Keratinocyte (primary cell): ENCODE data around the gene DBR1.

ENCODE experiments used
- EZH2 ChIP-seq: IDR thresholded peaks from one replicate; pipeline ENCODE4 v1.6.1; 2012; ENCODE audit warnings: inconsistent platforms, mild to moderate bottlenecking, low read length, moderate library complexity
- TF ChIP-seq, protein P1 (sequence below), 3 experiments: IDR thresholded peaks in 1 of 3; conservative IDR thresholded peaks in 1 of 3; optimal IDR thresholded peaks in 1 of 3; 2 replicates in 2 of 3; 3 replicates in 1 of 3; pipeline versions ENCODE3 to v1.5.1; 2011; ENCODE audit warnings: low read length in 3 of 3, mild to moderate bottlenecking in 3 of 3, moderate library complexity in 2 of 3, control low read depth in 1 of 3, inconsistent platforms in 1 of 3; ENCODE audit not compliant: insufficient read depth in 2 of 3; ENCODE audit errors: extremely low read depth in 1 of 3

DNA sequence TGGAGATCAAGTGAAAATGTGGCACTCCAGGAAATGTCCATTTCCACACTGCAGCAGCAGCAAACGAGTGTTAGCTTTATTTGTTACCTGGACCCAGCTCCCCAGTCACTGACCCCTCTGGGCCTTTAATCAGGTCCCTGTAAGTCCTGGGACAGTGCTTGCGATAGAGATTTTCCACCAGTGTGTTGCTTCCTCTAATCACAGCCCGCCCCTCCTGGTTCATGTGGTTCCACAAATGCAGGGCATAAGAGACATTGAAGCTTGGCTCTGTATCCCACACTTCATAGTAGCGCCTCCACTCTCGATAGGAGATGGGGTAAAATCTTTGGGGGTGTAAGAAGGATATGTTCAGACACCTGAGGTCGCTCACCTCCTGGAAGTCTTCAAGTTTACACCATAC lies 50.5 kb downstream of the DBR1 start:
- TF ChIP-seq, protein P1, sequence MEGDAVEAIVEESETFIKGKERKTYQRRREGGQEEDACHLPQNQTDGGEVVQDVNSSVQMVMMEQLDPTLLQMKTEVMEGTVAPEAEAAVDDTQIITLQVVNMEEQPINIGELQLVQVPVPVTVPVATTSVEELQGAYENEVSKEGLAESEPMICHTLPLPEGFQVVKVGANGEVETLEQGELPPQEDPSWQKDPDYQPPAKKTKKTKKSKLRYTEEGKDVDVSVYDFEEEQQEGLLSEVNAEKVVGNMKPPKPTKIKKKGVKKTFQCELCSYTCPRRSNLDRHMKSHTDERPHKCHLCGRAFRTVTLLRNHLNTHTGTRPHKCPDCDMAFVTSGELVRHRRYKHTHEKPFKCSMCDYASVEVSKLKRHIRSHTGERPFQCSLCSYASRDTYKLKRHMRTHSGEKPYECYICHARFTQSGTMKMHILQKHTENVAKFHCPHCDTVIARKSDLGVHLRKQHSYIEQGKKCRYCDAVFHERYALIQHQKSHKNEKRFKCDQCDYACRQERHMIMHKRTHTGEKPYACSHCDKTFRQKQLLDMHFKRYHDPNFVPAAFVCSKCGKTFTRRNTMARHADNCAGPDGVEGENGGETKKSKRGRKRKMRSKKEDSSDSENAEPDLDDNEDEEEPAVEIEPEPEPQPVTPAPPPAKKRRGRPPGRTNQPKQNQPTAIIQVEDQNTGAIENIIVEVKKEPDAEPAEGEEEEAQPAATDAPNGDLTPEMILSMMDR (optimal IDR thresholded peaks at IDR 0.05 in 1 of 3, IDR thresholded peaks at IDR 0.05 in 1 of 3, conservative IDR thresholded peaks at IDR 0.05 in 1 of 3; ENCODE audit: extremely low read depth in 1 of 3, insufficient read depth in 2 of 3, low read length in 3 of 3), result no peak
- TF ChIP-seq EZH2, result no peak
